WTC11 (cell line): ENCODE results near the gene CXCR1.

Experiments used
- AFF4 ChIP-seq: sonication (generic); formaldehyde crosslinking; IDR thresholded peaks from 2 replicates; pipeline ENCODE4 v1.8.1; 2023; ENCODE audit warnings: mild to moderate bottlenecking, missing genetic modification reagents, borderline replicate concordance
- CTCF ChIP-seq: fragments of 200-600 bp; IDR thresholded peaks from 2 replicates; pipeline ENCODE4 v1.8.0; 2022; ENCODE audit warnings: antibody characterized with exemption
- E2F4 ChIP-seq: sonication (generic); formaldehyde crosslinking; IDR thresholded peaks from 2 replicates; pipeline ENCODE4 v1.8.1; 2022; ENCODE audit warnings: low read depth, mild to moderate bottlenecking, moderate library complexity, missing genetic modification reagents, borderline replicate concordance
- JUN ChIP-seq: sonication (generic); formaldehyde crosslinking; IDR thresholded peaks from 2 replicates; pipeline ENCODE4 v1.8.0; 2023; ENCODE audit warnings: mild to moderate bottlenecking, missing genetic modification reagents
- NFYB ChIP-seq: sonication (generic); formaldehyde crosslinking; conservative IDR thresholded peaks from 2 replicates; pipeline ENCODE4 v1.8.0; 2022; ENCODE audit warnings: low read depth, missing genetic modification reagents
- PRRX2 ChIP-seq: fragments of 250-450 bp; sonication (Bioruptor Pico); IDR thresholded peaks from 2 replicates; pipeline ENCODE4 v1.8.0; 2021; ENCODE audit warnings: mild to moderate bottlenecking
- STAT6 ChIP-seq: sonication (generic); formaldehyde crosslinking; conservative IDR thresholded peaks from 2 replicates; pipeline ENCODE4 v1.8.1; 2023; ENCODE audit warnings: mild to moderate bottlenecking, low read depth, missing genetic modification reagents, moderate library complexity
- TEAD1 ChIP-seq: sonication (generic); formaldehyde crosslinking; IDR thresholded peaks from 2 replicates; pipeline ENCODE4 v1.8.0; 2022; ENCODE audit warnings: mild to moderate bottlenecking, missing genetic modification reagents
- ZNF232 ChIP-seq: sonication (generic); formaldehyde crosslinking; IDR thresholded peaks from 2 replicates; pipeline ENCODE4 v1.8.0; 2022; ENCODE audit warnings: mild to moderate bottlenecking, missing genetic modification reagents
- ZNF263 ChIP-seq: sonication (generic); formaldehyde crosslinking; IDR thresholded peaks from 2 replicates; pipeline ENCODE4 v1.8.1; 2022; ENCODE audit warnings: low read depth, mild to moderate bottlenecking, moderate library complexity, missing genetic modification reagents
- ZNF317 ChIP-seq: sonication (generic); formaldehyde crosslinking; IDR thresholded peaks from 2 replicates; pipeline ENCODE4 v1.8.1; 2023; ENCODE audit warnings: low read depth, mild to moderate bottlenecking, moderate library complexity, missing genetic modification reagents, borderline replicate concordance
- ZNF512 ChIP-seq: sonication (generic); formaldehyde crosslinking; IDR thresholded peaks from 2 replicates; pipeline ENCODE4 v1.8.1; 2022; ENCODE audit warnings: missing genetic modification reagents, borderline replicate concordance
- TF ChIP-seq, protein P1 (sequence below): sonication (generic); formaldehyde crosslinking; IDR thresholded peaks from 2 replicates; pipeline ENCODE4 v1.8.0; 2022; ENCODE audit warnings: mild to moderate bottlenecking, missing genetic modification reagents
- TF ChIP-seq, protein P2 (sequence below): fragments of 250-450 bp; sonication (Bioruptor Pico); IDR thresholded peaks from 2 replicates; pipeline ENCODE4 v1.9.0; 2021; ENCODE audit warnings: mild to moderate bottlenecking, borderline replicate concordance

- TF ChIP-seq ZNF263 (CRISPR knock-in tag) (no peak), CTCF (no peak), PRRX2 (CRISPR knock-in tag) (no peak), ZNF317 (no peak), ZNF512 (CRISPR knock-in tag) (no peak), NFYB (CRISPR knock-in tag) (no peak), ZNF232 (CRISPR knock-in tag) (no peak), STAT6 (CRISPR knock-in tag) (no peak), AFF4 (CRISPR knock-in tag) (no peak), JUN (CRISPR knock-in tag) (no peak), E2F4 (CRISPR knock-in tag) (no peak), TEAD1 (CRISPR knock-in tag) (no peak)
- TF ChIP-seq, protein P1, sequence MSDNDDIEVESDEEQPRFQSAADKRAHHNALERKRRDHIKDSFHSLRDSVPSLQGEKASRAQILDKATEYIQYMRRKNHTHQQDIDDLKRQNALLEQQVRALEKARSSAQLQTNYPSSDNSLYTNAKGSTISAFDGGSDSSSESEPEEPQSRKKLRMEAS (CRISPR knock-in tag): no peak
- TF ChIP-seq, protein P2, sequence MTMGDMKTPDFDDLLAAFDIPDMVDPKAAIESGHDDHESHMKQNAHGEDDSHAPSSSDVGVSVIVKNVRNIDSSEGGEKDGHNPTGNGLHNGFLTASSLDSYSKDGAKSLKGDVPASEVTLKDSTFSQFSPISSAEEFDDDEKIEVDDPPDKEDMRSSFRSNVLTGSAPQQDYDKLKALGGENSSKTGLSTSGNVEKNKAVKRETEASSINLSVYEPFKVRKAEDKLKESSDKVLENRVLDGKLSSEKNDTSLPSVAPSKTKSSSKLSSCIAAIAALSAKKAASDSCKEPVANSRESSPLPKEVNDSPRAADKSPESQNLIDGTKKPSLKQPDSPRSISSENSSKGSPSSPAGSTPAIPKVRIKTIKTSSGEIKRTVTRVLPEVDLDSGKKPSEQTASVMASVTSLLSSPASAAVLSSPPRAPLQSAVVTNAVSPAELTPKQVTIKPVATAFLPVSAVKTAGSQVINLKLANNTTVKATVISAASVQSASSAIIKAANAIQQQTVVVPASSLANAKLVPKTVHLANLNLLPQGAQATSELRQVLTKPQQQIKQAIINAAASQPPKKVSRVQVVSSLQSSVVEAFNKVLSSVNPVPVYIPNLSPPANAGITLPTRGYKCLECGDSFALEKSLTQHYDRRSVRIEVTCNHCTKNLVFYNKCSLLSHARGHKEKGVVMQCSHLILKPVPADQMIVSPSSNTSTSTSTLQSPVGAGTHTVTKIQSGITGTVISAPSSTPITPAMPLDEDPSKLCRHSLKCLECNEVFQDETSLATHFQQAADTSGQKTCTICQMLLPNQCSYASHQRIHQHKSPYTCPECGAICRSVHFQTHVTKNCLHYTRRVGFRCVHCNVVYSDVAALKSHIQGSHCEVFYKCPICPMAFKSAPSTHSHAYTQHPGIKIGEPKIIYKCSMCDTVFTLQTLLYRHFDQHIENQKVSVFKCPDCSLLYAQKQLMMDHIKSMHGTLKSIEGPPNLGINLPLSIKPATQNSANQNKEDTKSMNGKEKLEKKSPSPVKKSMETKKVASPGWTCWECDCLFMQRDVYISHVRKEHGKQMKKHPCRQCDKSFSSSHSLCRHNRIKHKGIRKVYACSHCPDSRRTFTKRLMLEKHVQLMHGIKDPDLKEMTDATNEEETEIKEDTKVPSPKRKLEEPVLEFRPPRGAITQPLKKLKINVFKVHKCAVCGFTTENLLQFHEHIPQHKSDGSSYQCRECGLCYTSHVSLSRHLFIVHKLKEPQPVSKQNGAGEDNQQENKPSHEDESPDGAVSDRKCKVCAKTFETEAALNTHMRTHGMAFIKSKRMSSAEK (CRISPR knock-in tag): no peak
Observed at GRCh38 chr2:218145124-218145523, 21.6 kb downstream of the CXCR1 start.
